Activated naive CD8-positive, alpha-beta T cell (primary cell): ENCODE measurements around the gene VPS26A.
"Not testable (repeated sequence)": the region's sequence is repeated elsewhere in the genome, so short reads cannot be mapped to it uniquely, and the experiment has no call there.

Source experiments
- H3K27ac Mint-ChIP-seq: one replicate; pipeline ENCODE4 v1.8.0; 2021; ENCODE audit warnings: mixed read lengths
- H3K27me3 Mint-ChIP-seq: one replicate; pipeline ENCODE4 v1.8.0; 2021; ENCODE audit warnings: mixed read lengths
- H3K36me3 Mint-ChIP-seq: one replicate; pipeline ENCODE4 v1.8.0; 2021; ENCODE audit warnings: mixed read lengths
- H3K4me1 Mint-ChIP-seq: one replicate; pipeline ENCODE4 v1.8.0; 2021; ENCODE audit warnings: low read depth, mixed read lengths
- H3K4me3 Mint-ChIP-seq: one replicate; pipeline ENCODE4 v1.8.0; 2021; ENCODE audit warnings: mild to moderate bottlenecking, mixed read lengths
- H3K9me3 Mint-ChIP-seq: one replicate; pipeline ENCODE4 v1.8.0; 2021; ENCODE audit warnings: low read depth, mixed read lengths

Gene VPS26A

GRCh38 chr10:69130251-69130650, 6.3 kb downstream of the VPS26A start:
- Mint-ChIP-seq H3K27me3 (no peaks in the 10 kb centered on the region), H3K9me3 (no peaks in the 10 kb centered on the region), H3K4me3 (no peak overlapping the region), H3K27ac (peak overlapping the region; percentile 5), H3K36me3 (no peaks in the 10 kb centered on the region), H3K4me1 (peaks cover 43% of the 10 kb centered on the region)

DNA sequence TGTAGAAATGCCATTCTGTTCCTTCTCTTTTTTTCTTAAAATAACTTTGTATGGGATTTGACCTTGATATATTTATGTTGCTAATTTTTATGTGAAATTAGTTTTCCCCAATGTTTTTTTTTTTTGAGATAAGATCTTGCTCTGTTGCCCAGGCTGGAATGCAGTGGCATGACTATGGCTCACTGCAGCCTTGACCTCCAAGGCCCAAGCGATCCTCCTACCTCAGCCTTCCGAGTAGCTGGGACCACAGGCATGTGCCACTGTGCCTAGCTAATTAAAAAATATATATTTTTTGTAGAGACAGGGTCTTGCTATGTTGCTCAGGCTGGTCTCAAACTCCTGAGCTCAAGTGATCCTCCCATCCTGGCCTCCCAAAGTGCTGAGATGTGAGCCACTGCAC, 16.0 kb downstream of the VPS26A start:
- peaks cover 4% of the 10 kb centered on the region for H3K36me3 Mint-ChIP-seq
- H3K27ac Mint-ChIP-seq, result no peak overlapping the region
- no peaks in the 10 kb centered on the region for H3K9me3 Mint-ChIP-seq
- no peaks in the 10 kb centered on the region for H3K27me3 Mint-ChIP-seq
- H3K4me3 Mint-ChIP-seq, result no peak overlapping the region
- H3K4me1 Mint-ChIP-seq, result peaks cover 27% of the 10 kb centered on the region

- no peaks in the 10 kb centered on the region for H3K9me3 Mint-ChIP-seq
- peaks cover 4% of the 10 kb centered on the region for H3K36me3 Mint-ChIP-seq
- H3K27ac Mint-ChIP-seq, result no peak overlapping the region
- H3K27me3 Mint-ChIP-seq, result no peaks in the 10 kb centered on the region
- peaks cover 34% of the 10 kb centered on the region for H3K4me1 Mint-ChIP-seq
- no peak overlapping the region for H3K4me3 Mint-ChIP-seq
Measured at GRCh38 chr10:69141304-69141703, 17.3 kb downstream of the VPS26A start.

- not testable (repeated sequence) for H3K27me3 Mint-ChIP-seq, H3K27ac Mint-ChIP-seq
Measured at GRCh38 chr10:69142074-69142473, 18.1 kb downstream of the VPS26A start.

DNA sequence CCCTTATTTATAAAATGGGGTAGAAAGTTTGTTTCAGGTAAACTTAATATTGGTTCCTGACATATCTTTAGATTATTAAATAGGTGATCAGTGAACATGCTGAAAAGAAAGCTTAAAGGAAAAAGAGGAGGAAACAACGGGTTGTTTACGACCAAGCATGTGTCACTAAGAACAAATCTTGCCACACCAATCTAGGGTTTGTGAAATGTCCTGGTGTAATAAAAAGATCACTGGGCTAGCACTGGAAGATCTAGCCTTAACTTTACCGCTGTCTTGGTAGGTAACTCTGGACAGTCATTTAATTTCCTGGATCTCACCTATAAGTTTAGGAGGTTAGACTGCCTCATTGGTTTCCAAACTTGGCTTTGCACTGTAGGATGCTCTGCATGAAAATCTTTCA, 19.0 kb downstream of the VPS26A start:
- peaks cover 6% of the 10 kb centered on the region for H3K36me3 Mint-ChIP-seq
- no peak overlapping the region for H3K4me3 Mint-ChIP-seq
- H3K27ac Mint-ChIP-seq, result no peak overlapping the region
- H3K4me1 Mint-ChIP-seq, result peaks cover 43% of the 10 kb centered on the region
- no peaks in the 10 kb centered on the region for H3K27me3 Mint-ChIP-seq
- no peaks in the 10 kb centered on the region for H3K9me3 Mint-ChIP-seq

More at GRCh38 chr10:69142074-69142473, 18.1 kb downstream of the VPS26A start:
- not testable (repeated sequence) for H3K36me3 Mint-ChIP-seq, H3K4me3 Mint-ChIP-seq, H3K9me3 Mint-ChIP-seq
- H3K4me1 Mint-ChIP-seq, result peaks cover 41% of the 10 kb centered on the region

DNA sequence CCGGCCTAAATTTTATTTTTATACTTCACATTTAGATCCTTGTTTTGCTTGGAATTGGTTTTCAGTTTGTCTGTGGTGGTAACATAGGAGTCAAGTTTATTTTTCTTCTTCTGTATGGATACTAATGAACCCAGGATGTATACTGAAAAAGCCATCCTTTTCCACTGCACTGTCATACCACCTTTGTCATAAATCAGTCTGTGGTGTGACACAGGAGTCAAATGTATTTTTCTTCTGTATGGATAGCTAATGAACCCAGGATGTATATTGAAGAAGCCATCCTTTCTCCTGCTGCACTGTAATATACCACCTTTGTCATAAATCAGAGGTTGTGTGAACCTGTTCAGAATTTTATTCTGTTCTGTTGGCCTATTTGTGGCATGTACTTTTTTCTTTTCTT, 21.4 kb downstream of the VPS26A start:
- peaks cover 41% of the 10 kb centered on the region for H3K4me1 Mint-ChIP-seq
- peaks cover 9% of the 10 kb centered on the region for H3K36me3 Mint-ChIP-seq
- no peaks in the 10 kb centered on the region for H3K9me3 Mint-ChIP-seq
- no peak overlapping the region for H3K4me3 Mint-ChIP-seq
- H3K27ac Mint-ChIP-seq, result no peak overlapping the region
- no peaks in the 10 kb centered on the region for H3K27me3 Mint-ChIP-seq

GRCh38 chr10:69145864-69146263, 21.9 kb downstream of the VPS26A start:
- Mint-ChIP-seq H3K27me3 (no peaks in the 10 kb centered on the region), H3K36me3 (peaks cover 9% of the 10 kb centered on the region), H3K9me3 (no peaks in the 10 kb centered on the region), H3K4me3 (no peak overlapping the region), H3K27ac (no peak overlapping the region), H3K4me1 (peaks cover 41% of the 10 kb centered on the region)

DNA sequence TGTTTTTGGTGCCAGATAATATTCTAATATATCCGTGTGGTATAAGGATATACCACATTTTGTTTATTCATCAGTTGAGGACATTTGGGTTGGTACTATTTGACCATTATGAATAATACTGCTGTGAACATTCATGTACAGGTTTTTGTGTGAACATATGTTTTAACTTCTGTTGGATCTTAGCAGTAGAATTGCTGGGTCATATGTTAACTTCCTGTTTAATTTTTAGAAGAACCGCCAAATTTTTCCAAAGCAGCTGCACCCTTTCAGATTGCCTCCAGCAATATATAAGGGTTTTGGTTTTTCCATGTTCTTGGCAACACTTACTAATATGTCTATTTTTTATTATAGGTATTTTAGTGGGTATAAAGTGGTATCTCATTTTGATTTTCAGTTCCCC, 22.8 kb downstream of the VPS26A start:
- no peaks in the 10 kb centered on the region for H3K9me3 Mint-ChIP-seq
- peak overlapping the region; percentile 30 for H3K27ac Mint-ChIP-seq
- H3K4me3 Mint-ChIP-seq, result no peak overlapping the region
- peaks cover 41% of the 10 kb centered on the region for H3K4me1 Mint-ChIP-seq
- H3K36me3 Mint-ChIP-seq, result peaks cover 9% of the 10 kb centered on the region
- H3K27me3 Mint-ChIP-seq, result no peaks in the 10 kb centered on the region

- Mint-ChIP-seq H3K27ac (no peak overlapping the region), H3K9me3 (no peaks in the 10 kb centered on the region), H3K27me3 (no peaks in the 10 kb centered on the region), H3K4me3 (no peak overlapping the region), H3K36me3 (peaks cover 2% of the 10 kb centered on the region), H3K4me1 (peaks cover 13% of the 10 kb centered on the region)
Measured at GRCh38 chr10:69151984-69152383, 28.0 kb downstream of the VPS26A start.

DNA sequence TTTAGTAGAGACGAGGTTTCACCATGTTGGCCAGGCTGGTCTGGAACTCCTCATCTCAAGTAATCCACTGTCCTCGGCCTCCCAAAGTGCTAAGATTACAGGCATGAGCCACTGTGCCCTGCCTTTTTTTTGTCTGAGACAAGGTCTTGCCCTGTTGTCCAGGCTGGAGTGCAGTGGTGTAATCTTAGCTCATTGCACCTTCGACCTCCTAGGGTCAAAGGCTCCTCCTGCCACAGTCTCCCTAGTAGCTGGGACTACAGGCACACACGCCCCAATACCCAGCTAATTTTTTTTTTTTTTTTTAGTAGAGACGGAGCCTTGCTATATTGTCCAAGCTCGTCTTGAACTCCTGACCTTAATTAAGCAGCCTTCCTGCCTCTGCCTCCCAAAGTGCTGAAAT, 29.2 kb downstream of the VPS26A start:
- Mint-ChIP-seq H3K4me3 (no peak overlapping the region), H3K36me3 (peaks cover 3% of the 10 kb centered on the region), H3K27ac (no peak overlapping the region), H3K4me1 (peaks cover 8% of the 10 kb centered on the region), H3K27me3 (no peaks in the 10 kb centered on the region), H3K9me3 (no peaks in the 10 kb centered on the region)

DNA sequence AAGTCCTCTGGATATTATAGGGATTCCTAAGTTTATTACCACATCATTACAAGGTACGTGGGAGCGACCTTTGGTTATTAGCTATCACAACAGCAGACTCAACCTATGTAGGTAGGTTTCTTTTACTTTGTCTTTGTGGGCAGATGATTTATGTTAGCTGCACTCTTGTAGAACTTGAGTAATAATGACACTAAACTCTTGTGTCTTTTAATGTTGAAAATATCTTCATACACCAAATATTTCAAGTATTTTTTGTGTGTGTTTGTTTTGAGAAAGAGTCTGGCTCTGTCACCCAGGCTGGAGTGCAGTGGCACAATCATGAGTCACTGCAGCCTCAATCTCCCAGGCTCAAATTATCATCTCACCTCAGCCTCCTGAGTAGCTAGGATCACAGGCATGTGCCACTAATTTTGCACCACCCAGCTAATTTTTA, 36.8 kb downstream of the VPS26A start:
- H3K4me1 Mint-ChIP-seq, result no peaks in the 10 kb centered on the region
- no peaks in the 10 kb centered on the region for H3K9me3 Mint-ChIP-seq
- H3K27ac Mint-ChIP-seq, result no peak overlapping the region
- no peaks in the 10 kb centered on the region for H3K27me3 Mint-ChIP-seq
- no peak overlapping the region for H3K4me3 Mint-ChIP-seq
- H3K36me3 Mint-ChIP-seq, result peaks cover 3% of the 10 kb centered on the region

- no peak overlapping the region for H3K4me3 Mint-ChIP-seq
- H3K9me3 Mint-ChIP-seq, result no peaks in the 10 kb centered on the region
- no peaks in the 10 kb centered on the region for H3K27me3 Mint-ChIP-seq
- H3K27ac Mint-ChIP-seq, result peak overlapping the region; percentile 34
- H3K4me1 Mint-ChIP-seq, result no peaks in the 10 kb centered on the region
- H3K36me3 Mint-ChIP-seq, result no peaks in the 10 kb centered on the region
Measured at GRCh38 chr10:69168493-69168892, 44.5 kb downstream of the VPS26A start.

- Mint-ChIP-seq H3K36me3 (no peaks in the 10 kb centered on the region), H3K9me3 (no peaks in the 10 kb centered on the region), H3K4me1 (no peaks in the 10 kb centered on the region), H3K27ac (no peak overlapping the region), H3K27me3 (no peaks in the 10 kb centered on the region), H3K4me3 (no peak overlapping the region)
Measured at GRCh38 chr10:69172241-69172982, 48.4 kb downstream of the VPS26A start.

DNA sequence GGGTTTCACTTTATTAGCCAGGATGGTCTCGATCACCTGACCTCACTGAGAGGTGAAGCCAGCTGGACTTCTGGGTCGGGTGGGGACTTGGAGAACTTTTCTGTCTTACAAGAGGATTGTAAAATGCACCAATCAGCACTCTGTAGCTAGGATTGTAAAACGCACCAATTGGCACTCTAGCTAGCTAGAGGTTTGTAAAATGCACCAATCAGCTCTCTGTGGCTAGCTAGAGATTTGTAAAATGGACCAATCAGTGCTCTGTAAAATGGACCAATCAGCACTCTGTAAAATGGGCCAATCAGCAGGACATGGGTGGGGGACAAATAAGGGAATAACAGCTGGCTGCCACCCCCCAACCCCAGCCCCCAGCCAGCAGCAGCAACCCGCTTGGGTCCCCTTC, 51.3 kb downstream of the VPS26A start:
- not testable (repeated sequence) for H3K36me3 Mint-ChIP-seq, H3K27me3 Mint-ChIP-seq, H3K4me1 Mint-ChIP-seq, H3K4me3 Mint-ChIP-seq, H3K27ac Mint-ChIP-seq, H3K9me3 Mint-ChIP-seq

DNA sequence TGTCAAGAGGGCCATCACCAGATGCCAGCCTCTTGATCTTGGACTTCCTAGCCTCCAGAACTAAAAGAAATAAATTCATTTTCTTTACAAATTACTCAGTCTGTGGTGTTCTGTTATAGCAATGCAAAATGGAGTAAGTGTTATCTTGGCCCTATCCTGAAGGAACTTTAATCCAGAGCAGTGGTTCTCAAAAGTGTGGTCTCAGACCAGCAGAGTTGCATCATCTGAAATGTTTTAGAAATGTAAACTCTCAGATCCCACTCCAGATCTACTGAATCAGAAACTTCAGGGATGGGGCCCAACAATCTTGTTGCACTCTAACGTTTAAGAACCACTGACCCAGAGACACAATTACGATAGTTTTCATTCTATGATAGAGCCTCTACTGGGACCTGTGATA, 52.8 kb downstream of the VPS26A start:
- H3K36me3 Mint-ChIP-seq, result peaks cover 4% of the 10 kb centered on the region
- H3K4me1 Mint-ChIP-seq, result peaks cover 17% of the 10 kb centered on the region
- H3K9me3 Mint-ChIP-seq, result no peaks in the 10 kb centered on the region
- H3K4me3 Mint-ChIP-seq, result no peak overlapping the region
- H3K27ac Mint-ChIP-seq, result no peak overlapping the region
- no peaks in the 10 kb centered on the region for H3K27me3 Mint-ChIP-seq

DNA sequence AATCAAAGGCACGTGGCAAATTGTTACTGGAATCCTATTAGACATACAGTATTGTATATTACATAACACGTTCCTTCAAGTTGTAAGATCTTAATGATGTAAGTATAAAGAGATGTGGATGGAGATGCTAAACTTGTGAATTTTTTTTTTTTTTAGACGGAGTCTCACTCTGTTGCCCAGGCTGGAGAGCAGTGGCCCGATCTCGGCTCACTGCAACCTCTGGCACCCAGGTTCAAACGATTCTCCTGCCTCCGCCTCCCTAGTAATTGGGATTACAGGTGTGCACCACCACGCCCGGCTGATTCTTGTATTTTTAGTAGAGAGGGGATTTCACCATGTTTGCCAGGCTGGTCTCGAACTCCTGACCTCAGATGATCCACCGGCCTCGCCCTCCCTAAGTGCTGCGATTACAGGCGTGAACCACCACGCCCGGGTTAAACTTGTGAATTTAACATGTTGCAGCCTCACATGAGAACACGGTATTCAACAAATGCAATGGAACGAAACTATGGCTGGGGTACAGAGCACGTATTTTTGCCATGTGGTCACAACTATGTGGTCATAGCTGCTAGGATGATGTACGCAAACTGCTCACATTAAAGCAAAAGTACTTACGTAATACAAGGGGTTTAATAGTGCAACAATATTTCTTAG, 55.2 kb downstream of the VPS26A start:
- no peaks in the 10 kb centered on the region for H3K27me3 Mint-ChIP-seq
- peak overlapping the region; percentile 98 for H3K4me3 Mint-ChIP-seq
- H3K9me3 Mint-ChIP-seq, result no peaks in the 10 kb centered on the region
- H3K27ac Mint-ChIP-seq, result peak overlapping the region; percentile 100
- peaks cover 4% of the 10 kb centered on the region for H3K36me3 Mint-ChIP-seq
- H3K4me1 Mint-ChIP-seq, result peaks cover 31% of the 10 kb centered on the region
